NCI-H2196 (cell line): ENCODE measurements around the gene RHO.
"Not testable (repeated sequence)": the region's sequence is repeated elsewhere in the genome, so short reads cannot be mapped to it uniquely, and the experiment has no call there.

Source experiments
- DNase-seq: peaks from one replicate; lab custom pipeline; 2025; ENCODE audit not compliant: unreplicated experiment; lab: John Stamatoyannopoulos, UW

RHO gene

DNA sequence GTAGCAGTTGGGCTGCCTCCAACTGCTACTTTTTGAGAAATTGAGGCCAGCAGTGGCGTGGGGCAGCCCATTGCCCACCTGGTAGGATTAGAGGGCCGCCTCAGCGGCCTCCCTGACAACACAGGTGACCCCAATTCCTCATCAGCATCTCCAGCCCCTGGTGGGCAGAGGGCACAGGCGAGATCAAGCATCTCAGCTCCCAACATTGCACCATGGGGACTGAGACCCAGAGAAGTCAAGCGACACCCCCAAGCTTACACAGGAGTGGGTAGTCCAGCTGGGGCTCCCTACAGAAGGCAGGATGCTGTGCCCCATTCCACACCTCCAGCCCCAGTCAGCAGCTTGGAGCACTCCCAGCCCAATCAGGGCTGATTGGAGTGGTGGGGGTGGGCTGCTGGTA lies 14.3 kb downstream of the RHO start:
- DNase-seq: no peak

DNA sequence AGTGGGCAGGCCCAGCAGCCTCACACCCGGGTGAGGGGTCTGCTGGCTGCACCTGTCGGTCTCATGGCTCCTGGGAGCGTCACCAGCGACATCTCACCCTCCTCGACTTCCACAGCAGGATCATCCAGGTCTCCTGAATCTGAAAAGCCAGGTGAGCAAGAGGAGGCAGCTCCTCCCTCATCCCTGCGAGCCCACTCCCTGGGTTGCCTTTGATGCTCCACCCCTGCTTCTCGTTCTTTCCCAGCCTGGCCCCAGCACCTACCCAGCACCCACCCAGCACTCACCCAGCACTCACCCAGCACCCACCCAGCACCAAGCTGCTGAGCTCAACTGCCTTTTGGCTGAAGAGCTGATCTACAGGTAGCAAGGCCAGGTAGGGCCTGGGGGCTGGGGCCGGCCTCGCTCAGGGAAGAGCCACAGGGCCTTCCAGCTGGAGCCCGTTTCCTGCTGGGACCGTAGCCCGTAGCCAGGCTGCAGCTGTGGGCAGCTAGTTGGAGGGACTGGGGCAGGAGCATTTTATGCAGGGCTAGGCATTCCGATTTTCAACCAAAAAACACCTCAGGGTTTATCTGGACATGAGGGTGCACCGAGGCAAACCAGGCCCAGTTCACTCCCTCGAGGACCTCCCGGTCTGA lies 14.8 kb downstream of the RHO start, which contains the start of gene H1-8:
TSS of gene H1-8 (plus strand) at position 20 of the 635 bp plus-strand sequence. CDS start at position 64, 44 bp downstream.
- no peak for DNase-seq

DNA sequence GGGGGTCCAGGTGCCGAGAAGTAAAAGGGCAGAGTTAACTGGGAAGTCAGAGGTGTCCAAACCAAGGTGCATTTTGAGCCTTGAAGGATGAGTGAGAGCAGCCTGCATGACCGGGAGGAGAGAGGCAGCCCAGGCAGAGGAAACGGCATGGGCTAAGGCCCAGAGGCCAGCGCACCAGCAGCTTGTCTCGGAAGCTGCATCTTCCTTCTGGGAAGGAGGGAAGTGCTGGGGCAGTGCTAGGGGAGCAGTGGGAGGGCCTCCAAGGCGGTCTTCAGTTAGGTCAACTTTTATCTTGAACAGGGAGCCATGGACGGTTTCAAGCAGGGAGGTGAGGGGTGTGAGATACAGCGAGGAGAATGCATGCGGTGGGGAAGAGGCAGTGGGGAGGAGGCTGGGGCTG lies 15.6 kb downstream of the RHO start:
- no peak for DNase-seq

DNA sequence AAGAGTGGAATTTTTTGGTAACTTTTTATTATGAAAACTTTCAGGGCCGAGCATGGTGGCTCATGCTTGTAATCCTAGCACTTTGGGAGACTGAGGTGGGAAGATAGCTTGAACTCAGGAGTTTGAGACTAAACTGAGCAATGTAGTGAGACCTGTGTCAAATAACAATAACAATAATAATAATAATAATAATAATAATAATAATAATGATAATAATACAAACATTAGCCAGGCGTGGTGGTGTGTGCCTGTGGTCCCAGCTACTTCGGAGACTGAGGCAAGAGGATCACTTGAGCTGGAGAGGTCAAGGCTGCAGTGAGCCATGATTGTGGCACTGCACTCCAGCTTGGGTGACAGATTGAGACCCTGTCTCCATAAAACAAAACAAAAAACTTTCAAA lies 17.5 kb downstream of the RHO start:
- DNase-seq: not testable (repeated sequence)

DNA sequence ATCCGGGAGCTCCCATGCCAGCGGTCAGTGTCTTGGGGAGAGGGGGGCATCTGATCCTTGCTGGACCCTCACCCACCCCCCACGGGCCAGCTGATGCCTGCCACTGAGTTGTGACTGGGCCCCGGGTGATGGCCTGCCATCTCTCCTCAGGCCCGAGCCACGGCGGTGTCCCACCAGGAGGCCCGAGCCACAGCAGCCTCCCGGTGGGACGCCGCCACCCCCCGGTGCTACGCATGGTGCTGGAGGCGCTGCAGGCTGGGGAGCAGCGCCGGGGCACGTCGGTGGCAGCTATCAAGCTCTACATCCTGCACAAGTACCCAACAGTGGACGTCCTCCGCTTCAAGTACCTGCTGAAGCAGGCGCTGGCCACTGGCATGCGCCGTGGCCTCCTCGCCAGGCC lies 18.8 kb downstream of the RHO start:
- DNase-seq: no peak

DNA sequence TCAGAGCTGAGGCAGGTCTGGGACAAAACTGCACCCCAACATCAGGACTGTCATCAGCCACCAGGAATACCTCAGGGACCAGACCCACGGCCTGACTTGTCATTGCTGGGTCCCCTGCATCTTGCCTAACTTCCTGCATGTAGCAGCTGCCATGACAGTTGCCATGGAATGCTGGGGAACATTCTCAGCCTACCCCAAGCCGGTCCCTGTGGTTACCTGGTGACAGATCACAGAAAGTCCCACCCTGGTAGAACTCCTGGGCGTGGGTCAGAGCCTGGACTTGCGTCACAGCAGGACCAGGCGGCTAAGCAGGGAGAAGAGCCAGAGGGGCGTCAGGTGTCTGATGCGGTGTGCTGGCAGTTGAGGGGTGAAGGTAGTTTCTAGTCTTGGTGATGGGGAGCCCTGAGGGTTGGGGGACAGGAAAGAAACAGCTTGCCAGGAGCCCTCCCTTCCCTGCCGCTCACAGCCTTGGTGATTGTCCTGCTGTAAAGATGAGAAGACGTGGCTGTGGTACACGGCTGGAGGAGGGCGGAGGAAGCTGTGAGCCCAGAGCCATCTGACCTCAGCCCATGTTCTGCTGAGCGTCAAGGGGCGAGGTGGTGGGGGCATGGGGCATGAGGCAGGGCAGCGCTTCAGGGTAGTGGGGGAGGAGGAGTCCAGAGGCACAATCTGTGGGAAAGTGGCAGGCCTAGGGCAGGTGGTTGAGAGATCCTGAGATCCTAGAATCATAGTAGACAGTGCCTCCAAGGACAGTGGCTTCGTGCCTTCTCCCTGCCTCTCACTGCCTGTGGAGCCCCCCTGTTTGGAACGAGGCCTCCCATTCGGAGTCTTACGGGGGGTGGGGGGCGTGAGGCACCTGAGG lies 19.9 kb downstream of the RHO start:
- no peak for DNase-seq

DNA sequence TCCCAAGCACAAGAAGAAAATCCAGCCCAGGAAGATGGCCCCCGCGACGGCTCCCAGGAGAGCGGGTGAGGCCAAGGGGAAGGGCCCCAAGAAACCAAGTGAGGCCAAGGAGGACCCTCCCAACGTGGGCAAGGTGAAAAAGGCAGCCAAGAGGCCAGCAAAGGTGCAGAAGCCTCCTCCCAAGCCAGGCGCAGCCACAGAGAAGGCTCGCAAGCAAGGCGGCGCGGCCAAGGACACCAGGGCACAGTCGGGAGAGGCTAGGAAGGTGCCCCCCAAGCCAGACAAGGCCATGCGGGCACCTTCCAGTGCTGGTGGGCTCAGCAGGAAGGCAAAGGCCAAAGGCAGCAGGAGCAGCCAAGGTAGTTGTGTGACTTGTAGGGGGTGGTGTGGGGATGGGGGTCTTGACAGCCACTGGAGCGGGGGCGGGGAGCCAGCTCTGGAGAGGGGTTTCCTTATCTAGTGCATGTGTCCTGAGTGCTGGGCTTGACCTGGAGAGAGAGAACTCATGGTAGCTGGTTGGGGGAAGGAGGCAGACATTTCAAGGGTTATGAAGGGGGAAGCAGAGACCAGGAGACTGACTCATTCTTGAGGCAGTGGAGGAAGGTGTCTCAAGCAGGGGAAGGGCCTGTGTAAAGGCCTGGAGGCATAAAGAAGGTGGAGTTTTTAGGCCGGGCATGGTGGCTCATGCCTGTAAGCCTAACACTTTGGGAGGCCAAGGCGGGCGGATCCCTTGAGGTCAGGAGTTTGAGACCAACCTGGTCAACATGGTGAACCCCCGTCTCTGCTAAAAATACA lies 20.8 kb downstream of the RHO start:
- DNase-seq: no peak

DNA sequence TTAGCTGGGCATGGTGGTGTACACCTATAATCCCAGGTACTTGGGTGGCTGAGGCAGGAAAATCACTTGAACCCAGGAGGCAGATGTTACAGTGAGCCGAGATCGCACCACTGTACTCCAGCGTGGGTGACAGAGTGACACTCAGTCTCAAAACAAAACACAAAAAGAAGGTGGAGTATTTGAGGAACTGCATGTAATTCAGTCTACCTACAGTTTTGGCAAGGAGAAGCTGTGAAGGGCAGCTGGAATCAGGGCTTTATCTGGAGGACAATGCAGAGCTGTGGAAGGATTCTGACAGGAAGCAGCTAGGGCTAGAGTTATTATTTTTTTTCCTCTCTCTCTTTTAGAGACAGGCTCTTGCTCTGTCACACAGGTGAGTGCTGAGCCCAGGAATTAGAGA lies 21.4 kb downstream of the RHO start:
- DNase-seq: no peak

DNA sequence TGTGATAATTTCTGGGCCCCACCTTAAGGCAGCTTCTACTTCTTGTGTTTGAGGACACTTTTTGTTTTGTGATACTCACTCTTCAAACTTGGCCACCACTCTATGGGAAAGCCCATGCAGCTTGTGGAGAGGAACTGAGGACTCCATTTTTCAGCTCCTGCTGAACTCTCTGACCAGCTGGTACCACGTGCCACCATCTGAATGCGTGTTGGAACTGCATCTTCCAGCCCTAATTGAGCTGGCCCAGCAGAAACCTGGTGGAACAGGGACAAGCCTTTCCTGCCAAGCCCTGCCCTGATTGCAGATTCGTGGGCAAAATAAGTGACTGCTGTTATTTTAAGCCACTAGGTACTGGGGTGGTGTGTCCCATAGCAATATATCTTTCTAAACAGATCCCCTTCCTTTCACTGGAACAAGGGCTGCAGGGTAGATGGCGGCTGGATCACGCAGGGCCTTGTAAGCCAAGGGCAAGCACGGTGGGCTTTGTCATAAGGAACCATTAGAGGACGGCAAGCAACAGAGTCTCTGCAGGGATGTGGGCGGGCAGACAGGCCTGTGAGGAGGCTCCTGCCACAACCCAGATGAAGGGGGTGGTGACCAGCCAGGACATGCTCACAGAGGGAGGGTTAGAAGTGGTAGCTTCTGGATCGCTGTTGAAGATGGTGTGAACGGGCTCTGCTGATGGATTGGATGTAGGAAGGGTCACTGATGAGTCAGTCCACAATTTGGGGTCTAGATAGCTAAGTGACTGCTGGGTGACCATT lies 24.0 kb downstream of the RHO start:
- no peak for DNase-seq

DNA sequence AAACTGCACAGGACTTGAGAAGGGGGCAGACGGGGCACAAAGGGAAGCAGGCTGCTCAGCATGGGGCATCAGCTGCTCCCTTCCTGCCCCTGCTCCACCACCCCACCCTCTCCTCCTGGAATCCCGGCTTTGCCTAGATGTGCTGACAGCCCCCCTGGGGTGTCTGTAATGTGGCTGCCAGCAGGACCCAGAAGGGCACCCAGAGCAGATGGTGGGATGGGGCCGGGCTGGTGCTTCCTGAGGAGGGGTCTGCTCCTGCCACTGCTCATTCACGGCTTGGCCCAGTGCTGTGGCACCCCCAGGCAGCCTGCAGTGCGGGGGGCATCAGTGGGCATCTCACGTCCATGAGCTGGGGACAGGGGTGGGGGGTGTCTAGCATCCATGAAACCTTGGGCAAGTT lies 24.7 kb downstream of the RHO start:
- DNase-seq: no peak

DNA sequence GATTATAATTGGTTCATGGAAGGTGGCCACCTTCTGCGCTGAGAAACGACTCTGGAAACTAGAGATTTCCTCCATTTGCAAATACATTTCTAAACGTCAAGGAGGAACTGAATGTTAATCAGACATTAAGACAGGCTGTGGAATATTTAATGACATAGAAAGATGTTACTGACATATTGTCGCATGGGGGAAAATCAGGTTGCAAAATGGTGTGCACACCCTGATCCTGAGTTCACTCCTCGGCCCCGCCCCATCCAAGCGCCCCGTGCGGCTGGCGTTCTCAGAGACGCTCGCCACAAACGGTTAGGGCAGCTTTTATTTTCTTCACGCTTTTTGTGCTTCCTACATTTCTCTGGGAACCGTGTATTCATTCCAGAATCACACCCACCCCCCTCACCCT lies 25.3 kb downstream of the RHO start:
- no peak for DNase-seq

DNA sequence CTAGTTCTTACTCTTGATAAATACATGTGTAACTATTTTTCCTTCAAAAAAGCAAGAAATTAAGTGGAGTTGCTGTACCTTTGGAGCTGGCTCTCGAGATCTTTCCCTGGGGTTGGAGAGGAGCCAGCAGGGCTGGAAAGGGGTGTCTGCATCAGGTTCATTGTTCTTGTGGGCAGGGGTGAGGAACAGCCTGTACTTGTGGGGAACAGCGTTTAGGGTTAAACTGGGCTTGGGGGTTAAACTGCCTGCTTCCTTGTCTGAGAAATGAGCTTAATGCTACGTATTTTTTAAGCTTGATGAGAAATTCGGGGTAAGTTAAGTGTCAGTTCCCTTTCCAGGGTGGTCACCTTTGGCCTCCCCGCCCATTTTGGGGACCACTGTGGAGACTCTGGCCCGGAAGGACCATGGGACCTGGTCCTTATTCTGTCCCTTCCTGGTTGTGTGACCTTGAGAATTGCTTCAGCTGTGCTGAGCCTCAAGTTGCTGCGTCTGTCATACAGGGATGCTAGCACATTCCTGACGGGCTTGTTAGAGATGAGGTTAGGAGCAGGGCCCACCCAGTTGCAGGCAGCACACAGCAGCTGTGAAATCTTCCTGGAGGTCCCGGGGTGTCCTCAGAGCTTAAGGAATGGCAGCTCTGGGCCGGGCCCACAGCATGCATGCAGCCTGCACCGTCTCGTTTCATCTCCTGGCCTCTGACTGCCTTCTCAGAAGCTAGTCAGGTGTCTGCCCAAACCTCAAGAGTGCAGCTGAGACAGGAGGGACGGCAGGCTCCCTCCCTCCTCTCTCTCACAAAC lies 26.1 kb downstream of the RHO start:
- no peak for DNase-seq

DNA sequence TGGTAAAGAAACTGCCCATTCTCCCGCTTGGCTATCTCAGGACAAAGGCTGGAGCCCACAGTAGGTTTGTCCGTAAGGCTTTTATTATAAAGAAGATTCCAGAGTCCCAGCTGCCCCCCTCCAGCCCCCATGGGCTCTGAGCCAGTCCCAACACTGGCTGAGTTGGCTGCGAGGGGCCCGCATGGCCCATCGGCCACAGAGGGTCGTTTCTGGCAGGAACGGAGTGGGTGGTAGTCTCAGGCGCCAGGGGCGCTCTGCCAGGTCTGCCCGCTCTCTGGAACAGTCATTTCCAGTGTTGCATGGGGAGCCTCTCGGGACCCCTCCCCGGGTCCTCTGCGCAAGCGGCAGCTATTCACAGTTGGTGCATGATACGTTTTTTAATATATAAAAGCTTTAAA lies 26.7 kb downstream of the RHO start:
- no peak for DNase-seq

DNA sequence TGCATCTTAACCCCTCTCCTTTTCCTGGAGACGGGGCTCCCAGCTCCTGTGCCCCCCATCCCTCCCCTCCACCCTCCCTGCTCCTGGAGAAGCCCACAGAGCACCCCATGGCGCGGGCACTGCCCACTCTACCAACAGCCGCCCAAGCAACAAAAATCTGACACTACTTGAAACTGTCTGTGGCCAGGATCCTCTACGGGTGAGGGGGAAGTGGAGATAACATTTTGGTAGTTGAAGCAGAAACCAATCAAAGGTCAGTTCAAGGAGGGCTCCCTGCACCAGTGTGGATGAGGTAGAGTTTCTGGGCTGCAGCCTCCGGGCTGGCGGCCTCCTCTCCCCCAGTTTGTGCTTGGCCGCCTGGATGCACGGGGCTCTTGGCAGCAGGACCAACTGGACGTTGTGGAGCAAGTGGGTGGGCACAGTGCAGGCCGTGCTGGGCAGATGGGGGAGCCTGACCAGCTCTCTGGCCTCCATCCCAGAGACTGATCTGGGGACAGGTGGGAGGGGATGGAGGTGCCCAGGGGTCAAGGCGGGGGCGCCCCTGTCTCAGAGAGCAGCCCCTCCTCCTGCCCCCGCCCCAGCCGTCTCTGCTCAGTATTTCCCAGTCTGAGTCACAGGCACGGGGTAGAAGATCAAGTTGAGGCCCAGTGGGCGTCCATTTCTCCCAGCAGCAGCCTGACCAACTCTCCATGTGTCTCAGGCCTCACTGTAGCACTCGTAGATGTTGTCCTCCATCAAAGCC lies 27.3 kb downstream of the RHO start:
- no peak for DNase-seq

DNA sequence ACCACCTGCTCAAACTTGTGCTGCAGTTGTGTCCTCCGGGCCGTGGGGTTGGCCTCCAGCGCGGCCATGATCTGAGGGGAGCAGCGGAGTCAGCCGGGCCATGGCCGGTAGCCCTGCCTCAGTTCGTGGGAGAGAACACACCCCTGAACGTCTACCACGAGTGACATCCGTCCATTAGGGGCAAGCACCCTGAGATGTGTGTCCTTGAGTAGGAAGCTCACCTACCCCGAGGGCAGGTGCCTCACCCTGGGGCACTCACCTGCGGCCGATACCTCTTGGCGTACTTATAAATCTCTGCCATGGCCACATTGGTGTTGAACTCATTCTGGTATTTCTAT lies 27.9 kb downstream of the RHO start:
- DNase-seq: no peak

DNA sequence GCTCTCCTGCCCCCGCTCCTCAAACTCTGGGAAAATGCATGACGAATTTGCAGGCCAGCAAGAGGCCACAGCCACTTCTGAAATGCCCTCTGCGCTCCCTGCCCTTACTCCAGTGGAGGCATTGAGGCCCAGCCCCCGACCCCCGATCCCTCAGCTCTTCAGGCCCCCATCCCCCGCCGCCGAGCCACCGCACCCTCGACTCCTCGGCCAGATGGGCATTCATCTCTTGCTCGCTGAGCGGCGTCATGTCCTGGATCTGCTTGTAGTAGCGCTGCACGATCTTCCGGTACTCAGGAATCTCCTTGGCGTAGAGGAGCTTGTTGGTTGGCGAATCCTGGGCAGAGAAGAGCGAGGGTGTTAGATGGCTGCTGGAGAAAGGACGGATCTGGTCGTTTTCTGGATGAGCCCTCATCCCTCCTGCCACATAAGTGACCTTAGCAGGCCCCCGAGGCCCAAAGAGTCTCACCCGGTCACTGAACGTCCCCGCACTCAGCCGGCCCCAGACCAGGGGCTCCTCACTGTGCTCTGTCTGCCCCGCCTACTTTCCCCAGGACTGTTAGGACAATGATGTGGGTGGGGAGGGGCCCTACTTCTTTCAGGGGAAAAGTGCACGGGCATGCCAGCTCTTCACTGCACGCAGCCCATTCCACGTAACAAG lies 28.6 kb downstream of the RHO start:
- no peak for DNase-seq

DNA sequence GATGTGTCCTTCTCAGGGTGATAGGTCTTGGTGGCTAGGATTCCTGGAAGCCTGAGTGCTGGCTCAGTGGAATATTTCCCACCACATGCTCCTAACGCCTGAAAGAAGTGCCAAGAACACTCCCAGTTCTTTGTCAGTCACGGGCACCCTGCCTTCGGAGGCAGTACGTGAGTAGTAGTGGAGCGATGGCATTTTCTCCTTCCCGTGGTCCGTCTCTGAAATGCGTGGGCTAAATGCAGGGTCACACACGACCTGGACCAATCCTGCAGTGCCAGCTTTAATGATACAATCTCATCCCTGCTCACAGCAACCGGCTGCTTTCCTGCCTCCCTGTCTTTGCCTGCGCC lies 29.1 kb downstream of the RHO start:
- DNase-seq: no peak

DNA sequence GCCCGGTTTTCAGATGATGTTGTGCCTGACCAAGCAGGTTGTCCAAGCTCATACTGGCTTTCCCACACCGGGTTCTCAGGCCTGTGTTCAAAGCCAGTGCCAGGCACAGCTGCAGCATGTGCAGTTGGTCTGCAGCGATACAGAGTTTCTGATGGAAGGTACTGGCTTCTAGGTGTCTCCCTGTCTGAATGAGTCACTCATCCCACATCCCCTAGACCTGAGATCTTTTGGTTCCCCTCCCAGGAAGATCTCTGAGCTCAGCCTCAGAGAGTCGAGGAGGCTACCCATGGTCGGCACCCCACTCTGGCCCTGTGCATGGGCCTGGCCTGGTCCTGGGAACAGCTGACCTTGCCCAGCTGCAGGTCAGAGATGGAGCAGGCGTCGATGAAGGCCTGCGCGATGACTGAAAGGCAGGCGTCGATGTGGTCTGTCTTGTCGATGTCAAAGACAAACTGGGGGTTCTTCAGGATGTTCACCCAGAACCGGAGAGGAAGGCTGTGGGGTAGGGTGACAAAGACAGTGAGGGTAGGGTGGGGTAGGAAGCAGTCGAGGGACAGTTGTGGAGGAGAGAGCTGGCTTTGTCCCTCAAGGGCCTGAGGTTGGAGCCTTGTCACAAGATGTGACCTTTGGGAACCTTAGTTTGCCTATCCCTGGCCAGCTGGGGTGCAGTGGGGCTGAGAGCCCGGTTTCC lies 29.8 kb downstream of the RHO start:
- DNase-seq: no peak
